ENCODE results near the gene MALAT1. TPM values are rescaled to one million over a fixed set of nuclear protein-coding genes. Genes with fewer than 3 reads are reported as not detected.

The MALAT1 gene
- total and polyA plus RNA-seq, 2 donors (not counting 1 experiment from before 2014, with no cell fraction given) = 646 to 32,417 TPM

DNA sequence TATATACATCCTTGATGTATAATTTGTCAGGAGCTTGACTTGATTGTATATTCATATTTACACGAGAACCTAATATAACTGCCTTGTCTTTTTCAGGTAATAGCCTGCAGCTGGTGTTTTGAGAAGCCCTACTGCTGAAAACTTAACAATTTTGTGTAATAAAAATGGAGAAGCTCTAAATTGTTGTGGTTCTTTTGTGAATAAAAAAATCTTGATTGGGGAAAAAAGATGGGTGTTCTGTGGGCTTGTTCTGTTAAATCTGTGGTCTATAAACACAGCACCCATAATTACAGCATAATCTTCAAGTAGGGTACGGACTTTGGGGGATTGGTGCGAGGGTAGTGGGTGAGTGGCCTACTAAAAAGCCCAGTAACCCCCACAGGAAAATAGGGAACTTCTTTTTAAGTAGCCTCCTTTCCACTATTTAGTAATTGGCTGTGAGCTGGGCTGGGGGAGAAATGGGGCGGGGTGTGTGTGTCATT, 7.5 kb downstream of the MALAT1 start:
- CTCF ChIA-PET = interaction anchor here (0.7 to 17.5 kb wide), 11 partner anchors 7 to 174 kb away, joined by 3 to 541 read pairs (median 8); partner anchors contain the start of genes FRMD8, MALAT1, NEAT1 and SLC25A45
- Mint-ChIP-seq H3K4me3 (no peak overlapping the region), H3K27me3 (no peaks in the 10 kb centered on the region), H3K27ac (peak overlapping the region; percentile 78), H3K9me3 (ENCODE audit: insufficient read depth) (no peaks in the 10 kb centered on the region), H3K4me1 (peaks cover 56% of the 10 kb centered on the region)
- peaks cover 52% of the 10 kb centered on the region for H3K79me2 ChIP-seq (ENCODE audit: control insufficient read depth, insufficient read depth, low read length)
- H3K9me3 ChIP-seq (ENCODE audit: control extremely low read depth in 1 of 3, control insufficient read depth in 2 of 3, insufficient read depth in 1 of 3, low read length in 2 of 3) = no peaks in the 10 kb centered on the region
- H3K4me1 ChIP-seq (ENCODE audit: control insufficient read depth in 2 of 2, insufficient read depth in 2 of 2, low read length in 2 of 2) = peaks cover 45 to 56% of the 10 kb centered on the region in 2 donors
- ATAC-seq (ENCODE audit: low read depth) = no peak
- intact Hi-C loops (cut with micrococcal nuclease) = no loop called here
- POLR2A ChIA-PET = interaction anchor here (0.5 to 20.7 kb wide), 20 partner anchors 8 to 1521 kb away, joined by 3 to 1159 read pairs (median 5); partner anchors contain the start of genes MALAT1, NEAT1 and SLC25A45
- DNase-seq = no peak
- peaks cover 60% of the 10 kb centered on the region for H4K20me1 ChIP-seq (ENCODE audit: control insufficient read depth, insufficient read depth, low read length, poor library complexity, severe bottlenecking)
- peak overlapping the region; percentile 65 to 99 for H3K27ac ChIP-seq (ENCODE audit: low read length in 2 of 2)
- peaks cover 1 to 52% of the 10 kb centered on the region in 2 experiments for H3K36me3 ChIP-seq (replicated peaks in 1 of 2; ENCODE audit: control extremely low read depth in 1 of 2, control insufficient read depth in 1 of 2, extremely low read depth in 1 of 2, insufficient read depth in 2 of 2, low read length in 1 of 2)
- H3K4me2 ChIP-seq (replicated peaks; ENCODE audit: low read depth, low read length, poor library complexity, severe bottlenecking) = peak overlapping the region; percentile 97
- no peak overlapping the region for H2AFZ ChIP-seq (ENCODE audit: insufficient read depth, low read depth, low read length, poor library complexity, severe bottlenecking)
- H3K4me3 ChIP-seq (ENCODE audit: control extremely low read depth in 1 of 5, extremely low read depth in 1 of 5, insufficient read depth in 1 of 5, low read depth in 2 of 5, low read length in 4 of 5) = peak overlapping the region in 3 of 5 experiments; percentile 91 to 99 (median 93)
- no CpG with 5 or more reads among the region's 4 CpGs for WGBS (ENCODE audit: insufficient coverage)
- peak overlapping the region; percentile 97 for H3K9ac ChIP-seq (ENCODE audit: low read length)
- H3K27me3 ChIP-seq (replicated peaks in 1 of 4; ENCODE audit: control extremely low read depth in 1 of 4, control insufficient read depth in 3 of 4, insufficient read depth in 4 of 4, low read length in 3 of 4) = no peaks in the 10 kb centered on the region
- TF ChIP-seq, protein P1, sequence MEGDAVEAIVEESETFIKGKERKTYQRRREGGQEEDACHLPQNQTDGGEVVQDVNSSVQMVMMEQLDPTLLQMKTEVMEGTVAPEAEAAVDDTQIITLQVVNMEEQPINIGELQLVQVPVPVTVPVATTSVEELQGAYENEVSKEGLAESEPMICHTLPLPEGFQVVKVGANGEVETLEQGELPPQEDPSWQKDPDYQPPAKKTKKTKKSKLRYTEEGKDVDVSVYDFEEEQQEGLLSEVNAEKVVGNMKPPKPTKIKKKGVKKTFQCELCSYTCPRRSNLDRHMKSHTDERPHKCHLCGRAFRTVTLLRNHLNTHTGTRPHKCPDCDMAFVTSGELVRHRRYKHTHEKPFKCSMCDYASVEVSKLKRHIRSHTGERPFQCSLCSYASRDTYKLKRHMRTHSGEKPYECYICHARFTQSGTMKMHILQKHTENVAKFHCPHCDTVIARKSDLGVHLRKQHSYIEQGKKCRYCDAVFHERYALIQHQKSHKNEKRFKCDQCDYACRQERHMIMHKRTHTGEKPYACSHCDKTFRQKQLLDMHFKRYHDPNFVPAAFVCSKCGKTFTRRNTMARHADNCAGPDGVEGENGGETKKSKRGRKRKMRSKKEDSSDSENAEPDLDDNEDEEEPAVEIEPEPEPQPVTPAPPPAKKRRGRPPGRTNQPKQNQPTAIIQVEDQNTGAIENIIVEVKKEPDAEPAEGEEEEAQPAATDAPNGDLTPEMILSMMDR (IDR thresholded peaks at IDR 0.05) = no peak
- no peak for TF ChIP-seq EZH2 (IDR thresholded peaks at IDR 0.05; ENCODE audit: borderline replicate concordance, insufficient read depth, low read depth, low read length, poor library complexity, severe bottlenecking)
